Kasumi-1 (cell line): Measurements from ENCODE around the gene DCXR.

Experiments
- DNase-seq, 2 experiments: peaks; one replicate each; lab custom pipeline; 2025; lab: John Stamatoyannopoulos, UW

The DCXR gene

GRCh38 chr17:82037092-82037888 is at the start of gene DCXR:
Gene DCXR, minus strand, starts transcription at chr17:82037697. Its CDS starts 15 bp downstream, at chr17:82037682.
- DNase-seq = peak; percentile 98 to 99

- no peak for DNase-seq
Observed at GRCh38 chr17:82085931-82086764, 48.7 kb upstream of the DCXR start.

DNA sequence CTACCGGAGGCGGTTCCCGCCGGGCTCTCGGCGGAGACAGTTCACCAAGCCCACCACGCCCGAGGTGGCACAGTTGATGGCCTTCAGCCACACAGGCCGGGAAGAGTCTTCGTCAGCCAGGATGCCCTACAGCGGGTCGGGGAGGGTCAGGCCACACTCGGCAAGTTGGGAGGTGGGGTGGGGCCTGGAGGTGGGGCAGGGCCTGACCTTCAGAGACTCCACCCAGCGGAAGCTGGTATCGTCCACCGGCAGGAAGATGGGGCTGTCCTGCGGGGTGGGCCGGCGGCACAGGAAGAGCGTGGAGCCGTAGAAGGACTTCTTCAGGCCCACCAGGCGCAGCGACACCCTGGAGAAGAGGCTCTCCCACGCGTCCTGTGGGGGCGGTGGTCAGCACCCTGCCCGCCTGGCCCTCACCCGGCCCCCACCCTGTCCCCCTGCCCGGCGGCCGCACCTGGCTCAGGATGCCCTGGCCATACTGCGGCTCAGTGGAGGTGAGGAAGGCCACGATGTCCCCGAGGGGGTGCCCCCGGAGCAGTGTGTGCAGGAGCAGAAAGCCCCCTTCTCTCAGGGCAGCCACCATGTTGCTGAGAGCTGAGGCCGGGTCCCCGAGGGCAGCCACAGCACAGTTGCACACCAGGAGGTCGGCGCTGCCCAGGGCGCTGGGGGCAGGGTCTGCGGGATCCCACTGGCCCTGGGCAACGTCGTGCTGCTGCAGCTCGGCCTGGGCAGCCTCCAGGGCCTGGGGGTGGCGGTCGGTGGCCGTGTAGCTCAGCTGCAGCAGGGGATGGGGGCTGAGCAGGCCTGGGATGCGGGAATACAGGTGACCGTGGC is 47.7 kb upstream of the DCXR start:
- no peak for DNase-seq

DNA sequence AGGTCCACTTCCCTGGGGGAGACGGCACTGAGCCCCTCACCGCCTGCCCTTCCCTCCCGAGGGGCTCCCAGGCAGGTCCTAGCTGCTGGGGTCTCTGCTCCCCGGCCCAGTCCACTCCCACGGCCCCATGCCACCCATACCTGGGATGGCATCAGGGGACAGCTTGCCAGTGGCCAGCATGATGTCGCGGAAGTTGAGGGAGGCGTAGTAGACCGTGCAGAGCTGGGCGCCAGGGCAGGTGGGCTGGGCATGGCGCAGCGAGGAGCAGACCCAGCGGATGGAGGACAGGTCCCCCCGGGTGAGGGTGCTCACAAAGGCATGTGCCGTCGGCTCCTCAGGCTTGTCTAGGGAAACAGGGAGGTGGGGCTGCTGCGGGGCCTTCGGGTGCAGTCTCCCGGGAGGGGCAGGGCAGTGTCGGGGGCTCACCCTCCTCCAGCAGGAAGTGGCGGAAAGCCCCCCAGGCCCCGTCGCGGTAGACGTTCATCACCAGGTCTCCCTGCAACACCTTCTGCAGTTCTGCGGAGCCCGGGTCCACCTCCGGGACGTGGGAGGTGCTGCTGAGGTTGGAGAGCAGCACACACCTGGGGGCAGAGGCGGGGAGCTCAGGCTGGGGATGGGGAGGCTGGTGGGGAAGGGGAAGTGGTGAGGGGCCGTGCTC is 47.0 kb upstream of the DCXR start:
- DNase-seq = no peak

- DNase-seq = no peak
Observed at GRCh38 chr17:82083533-82084359, 46.2 kb upstream of the DCXR start.

- no peak for DNase-seq
Observed at GRCh38 chr17:82083009-82083408, 45.5 kb upstream of the DCXR start.

DNA sequence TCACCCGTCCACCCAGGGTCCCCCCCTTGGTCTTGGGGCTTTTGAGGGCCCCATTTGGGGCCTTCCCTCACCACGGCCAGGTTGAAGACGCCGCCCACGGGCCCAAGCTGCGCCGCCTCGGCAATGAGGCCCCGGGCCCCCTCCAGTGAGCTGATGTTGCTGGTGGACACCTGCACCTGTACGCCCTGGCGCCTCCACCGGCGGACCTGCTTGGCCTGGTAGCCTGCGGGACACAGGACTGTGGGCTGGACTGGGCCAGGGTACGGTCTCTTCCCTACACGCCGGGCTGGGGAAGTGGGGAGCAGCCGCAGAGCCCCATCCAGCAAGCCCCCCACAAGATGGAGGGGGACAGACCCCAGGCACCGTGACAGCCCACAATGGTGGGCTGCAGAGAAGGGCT is 45.0 kb upstream of the DCXR start:
- DNase-seq = no peak

DNA sequence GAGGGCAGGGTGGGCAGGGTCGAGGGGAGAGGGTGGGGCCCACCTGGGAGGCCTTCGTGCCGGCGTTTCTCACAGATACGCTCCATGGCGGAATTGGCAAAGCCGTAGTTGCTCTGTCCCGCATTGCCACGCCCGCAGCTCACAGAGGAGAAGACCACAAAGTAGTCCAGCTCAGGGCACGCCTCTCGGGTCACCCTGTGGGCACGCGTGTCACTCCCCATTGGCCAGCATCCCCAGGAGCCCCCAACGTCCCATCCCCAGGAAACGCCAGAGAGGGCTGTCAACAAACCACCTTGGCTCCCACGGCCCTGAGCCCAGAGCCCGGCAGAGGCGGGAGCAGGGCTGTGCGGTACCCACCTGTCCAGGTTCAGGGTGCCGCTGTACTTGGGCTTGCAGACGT is 44.5 kb upstream of the DCXR start:
- DNase-seq = no peak

- DNase-seq = no peak
Observed at GRCh38 chr17:82081546-82081945, 44.0 kb upstream of the DCXR start.

DNA sequence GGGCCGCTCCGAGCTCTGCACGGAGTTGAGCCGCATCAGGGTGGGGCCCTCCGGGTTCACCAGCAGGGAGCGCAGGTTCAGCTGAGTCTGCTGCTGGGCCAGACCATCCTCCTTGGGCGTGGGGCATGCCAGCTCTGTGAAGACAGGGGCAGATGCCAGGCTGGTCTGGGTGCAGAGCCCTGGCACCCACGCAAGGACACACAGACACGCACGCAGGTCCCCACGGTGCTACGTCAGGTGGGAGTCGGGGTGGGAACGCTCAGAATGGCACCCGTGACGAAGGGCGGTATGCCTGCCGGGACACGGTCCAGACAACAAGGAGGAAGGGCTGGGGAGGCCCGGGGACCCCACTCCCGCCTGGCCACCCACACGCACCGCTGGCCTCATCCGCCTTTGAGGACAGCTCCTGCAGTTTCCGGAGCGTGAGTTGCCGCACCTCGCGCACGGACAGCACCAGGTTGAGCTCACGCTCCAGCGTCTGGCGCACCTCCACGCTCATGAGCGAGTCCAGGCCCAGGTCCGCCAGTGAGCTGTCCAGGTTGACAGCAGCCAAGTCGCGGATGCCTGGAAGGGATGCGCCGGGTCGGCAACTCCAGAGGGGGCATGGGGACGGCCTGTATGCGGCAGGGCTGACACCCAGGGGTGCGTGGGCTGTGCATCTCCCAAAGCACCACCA is 43.4 kb upstream of the DCXR start:
- DNase-seq = no peak

- DNase-seq = no peak
Observed at GRCh38 chr17:82080048-82080788, 42.7 kb upstream of the DCXR start.

GRCh38 chr17:82079001-82079677 is 41.6 kb upstream of the DCXR start:
- DNase-seq = no peak

- DNase-seq = no peak
Observed at GRCh38 chr17:82078433-82078832, 40.9 kb upstream of the DCXR start.

- no peak for DNase-seq
Observed at GRCh38 chr17:82077617-82078358, 40.3 kb upstream of the DCXR start.

DNA sequence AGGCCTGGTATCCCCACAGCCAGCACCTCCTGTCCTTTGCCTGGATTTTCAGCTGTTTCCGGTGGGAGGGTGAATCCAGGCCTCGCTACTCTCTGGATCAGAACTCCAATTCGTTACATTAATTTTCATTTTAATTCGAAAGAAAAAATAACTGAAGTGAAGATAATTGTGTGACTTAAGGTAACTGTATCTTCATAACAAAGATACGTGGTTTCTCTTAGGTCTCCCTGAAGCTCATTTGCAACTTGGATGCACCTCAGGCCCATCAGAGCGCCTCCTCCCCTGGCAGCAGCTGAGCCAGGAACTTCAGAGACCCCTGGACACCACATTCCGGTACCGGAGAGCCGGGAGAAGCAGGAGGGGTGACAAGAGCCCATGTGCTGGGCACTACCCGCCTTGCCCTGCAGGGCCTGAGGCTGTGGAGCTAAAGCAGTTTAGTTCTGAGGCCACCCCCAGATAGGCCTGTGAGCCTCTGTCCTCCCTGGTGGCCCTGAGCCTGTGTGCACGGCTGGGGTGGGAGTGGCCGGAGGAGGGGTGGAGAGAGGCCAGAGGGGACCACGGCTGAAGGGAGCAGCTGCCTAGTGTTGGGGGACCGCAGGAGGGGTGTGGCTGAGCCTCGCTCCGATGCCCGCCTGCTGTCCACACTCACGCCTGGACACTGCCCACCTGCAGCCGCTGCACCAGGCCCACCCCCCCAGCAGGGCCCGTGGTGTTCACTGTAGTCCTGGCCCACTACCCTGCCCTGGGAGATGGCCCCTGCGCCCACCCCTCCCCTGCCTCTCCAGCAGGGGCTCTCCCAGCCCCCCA is 39.5 kb upstream of the DCXR start:
- no peak for DNase-seq

- DNase-seq = no peak
Observed at GRCh38 chr17:82076018-82076784, 38.7 kb upstream of the DCXR start.

DNA sequence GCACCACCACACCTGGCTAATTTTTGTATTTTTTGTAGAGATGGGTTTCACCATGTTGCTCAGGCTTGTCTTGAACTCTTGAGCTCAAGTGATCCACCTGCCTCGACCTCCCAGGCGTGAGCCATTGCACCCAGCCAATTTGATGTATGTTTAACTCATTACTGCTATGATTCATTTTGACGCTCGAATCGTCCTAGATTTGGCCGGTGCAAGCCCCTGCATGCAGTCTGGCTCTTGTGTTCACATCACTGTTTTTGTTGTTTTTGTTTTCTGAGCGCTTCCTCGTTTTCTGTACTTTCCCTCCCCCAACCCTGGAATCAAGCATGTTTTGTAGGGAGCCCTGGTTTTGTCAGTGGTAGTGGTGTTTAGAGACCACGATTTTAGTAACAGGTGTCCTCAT is 35.9 kb upstream of the DCXR start:
- DNase-seq = no peak
